B cell (primary cell): Measurements from ENCODE around the gene PLEKHJ1. TPM values are rescaled to one million over a fixed set of nuclear protein-coding genes. Genes with fewer than 3 reads are reported as not detected.

Experiments
- ATAC-seq: fragments of 200-7000 bp; cut with Tn5 transposase; one replicate; pipeline ENCODE4 v1.10.0; 2021; ENCODE audit warnings: low read depth, mild to moderate bottlenecking, moderate number of reproducible peaks, moderate library complexity
- CTCF ChIA-PET: fragments of 350-600 bp; sonication (Branson Sonifier 250); formaldehyde crosslinking; loops from one replicate; lab custom pipeline; 2021; ENCODE audit warnings: antibody characterized with exemption, inconsistent platforms; lab: Charles Lee
- POLR2A ChIA-PET: fragments of 350-600 bp; sonication (Branson Sonifier 250); formaldehyde crosslinking; loops from one replicate; lab custom pipeline; 2021; ENCODE audit warnings: antibody characterized with exemption; lab: Charles Lee
- DNase-seq: peaks from one replicate; pipeline ENCODE4 v3.0.0; 2013
- H2AFZ ChIP-seq: 2 replicates; pipeline ENCODE4 v1.6.1; 2012; ENCODE audit warnings: mild to moderate bottlenecking, low read depth, low read length; ENCODE audit not compliant: insufficient read depth, poor library complexity, severe bottlenecking
- H3K27ac ChIP-seq, 2 donors: 1 replicate in 1 of 2; 2 replicates in 1 of 2; pipeline ENCODE4 v1.5.1; 2012 to 2013; ENCODE audit warnings: low read length in 2 of 2, mild to moderate bottlenecking in 2 of 2, moderate library complexity in 1 of 2
- H3K27me3 ChIP-seq, 4 experiments: fragments of 200-600 bp in 1 of 4; sonication (generic) in 1 of 4; replicated peaks in 1 of 4; 1 replicate in 2 of 4; 2 replicates in 2 of 4; pipeline versions ENCODE4 v1.6.1 to v1.7.0; 2013 to 2016; ENCODE audit warnings: low read length in 3 of 4, mild to moderate bottlenecking in 2 of 4, mixed read lengths in 1 of 4, moderate library complexity in 1 of 4; ENCODE audit not compliant: insufficient read depth in 4 of 4, control insufficient read depth in 3 of 4; ENCODE audit errors: control extremely low read depth in 1 of 4
- H3K36me3 ChIP-seq, 2 experiments: replicated peaks in 1 of 2; 1 replicate in 1 of 2; 2 replicates in 1 of 2; pipeline versions ENCODE4 v1.6.1 to v1.7.1; 2013; ENCODE audit warnings: low read length in 1 of 2; ENCODE audit not compliant: insufficient read depth in 2 of 2, control insufficient read depth in 1 of 2; ENCODE audit errors: control extremely low read depth in 1 of 2, extremely low read depth in 1 of 2
- H3K4me1 ChIP-seq, 2 donors: fragments of 200-600 bp in 1 of 2; sonication (generic) in 1 of 2; 1 replicate in 1 of 2; 2 replicates in 1 of 2; pipeline versions ENCODE4 v1.5.1 to v1.6.1; 2013 to 2017; ENCODE audit warnings: low read length in 2 of 2; ENCODE audit not compliant: control insufficient read depth in 2 of 2, insufficient read depth in 2 of 2
- H3K4me2 ChIP-seq: replicated peaks from 2 replicates; pipeline ENCODE3; 2012; ENCODE audit warnings: mild to moderate bottlenecking, low read depth, low read length; ENCODE audit not compliant: poor library complexity, severe bottlenecking
- H3K4me3 ChIP-seq, 5 experiments: fragments of 200-600 bp in 1 of 5; sonication (generic) in 1 of 5; 1 replicate in 3 of 5; 2 replicates in 2 of 5; pipeline versions ENCODE4 v1.5.1 to v1.7.0; 2011 to 2016; ENCODE audit warnings: low read length in 4 of 5, mild to moderate bottlenecking in 4 of 5, low read depth in 2 of 5, control low read depth in 1 of 5, moderate library complexity in 1 of 5; ENCODE audit not compliant: insufficient read depth in 1 of 5; ENCODE audit errors: control extremely low read depth in 1 of 5, extremely low read depth in 1 of 5
- H3K79me2 ChIP-seq: fragments of 200-600 bp; sonication (generic); one replicate; pipeline ENCODE4 v1.6.0; 2016; ENCODE audit warnings: low read length; ENCODE audit not compliant: control insufficient read depth, insufficient read depth
- H3K9ac ChIP-seq: fragments of 200-600 bp; sonication (generic); 2 replicates; pipeline ENCODE4 v1.6.1; 2017; ENCODE audit warnings: mild to moderate bottlenecking, low read length, moderate library complexity
- H3K9me3 ChIP-seq, 3 donors: one replicate each; pipeline versions ENCODE4 v1.6.1 to v1.7.1; 2013; ENCODE audit warnings: low read length in 2 of 3; ENCODE audit not compliant: control insufficient read depth in 2 of 3, insufficient read depth in 1 of 3; ENCODE audit errors: control extremely low read depth in 1 of 3
- H4K20me1 ChIP-seq: 2 replicates; pipeline ENCODE4 v1.6.0; 2012; ENCODE audit warnings: mild to moderate bottlenecking, low read length; ENCODE audit not compliant: insufficient read depth, control insufficient read depth, poor library complexity, severe bottlenecking
- H3K27ac Mint-ChIP-seq: one replicate; pipeline ENCODE4 v1.8.0; 2021; ENCODE audit warnings: mixed read lengths
- H3K27me3 Mint-ChIP-seq: one replicate; pipeline ENCODE4 v1.8.0; 2021; ENCODE audit warnings: mixed read lengths
- H3K4me1 Mint-ChIP-seq: one replicate; pipeline ENCODE4 v1.8.0; 2021; ENCODE audit warnings: mixed read lengths
- H3K4me3 Mint-ChIP-seq: one replicate; pipeline ENCODE4 v1.8.0; 2021; ENCODE audit warnings: mixed read lengths
- H3K9me3 Mint-ChIP-seq: one replicate; pipeline ENCODE4 v1.8.0; 2022; ENCODE audit warnings: mixed read lengths; ENCODE audit not compliant: insufficient read depth
- CTCF ChIP-seq: fragments of 200-600 bp; IDR thresholded peaks from one replicate; pipeline ENCODE4 v1.8.0; 2022; ENCODE audit warnings: antibody characterized with exemption, mild to moderate bottlenecking
- EZH2 ChIP-seq: IDR thresholded peaks from 2 replicates; pipeline ENCODE4 v1.6.1; 2012; ENCODE audit warnings: borderline replicate concordance, low read depth, mild to moderate bottlenecking, moderate library complexity, low read length; ENCODE audit not compliant: insufficient read depth, poor library complexity, severe bottlenecking
- WGBS: methylation state at CpG from one replicate; pipeline ENCODE4 v1.1.5; 2013; ENCODE audit warnings: missing lambda C conversion rate; ENCODE audit not compliant: insufficient coverage; 5-methylcytosine and 5-hydroxymethylcytosine counted together
- intact Hi-C: fragments of 100-400 bp; cut with micrococcal nuclease; formaldehyde crosslinking; loops from one replicate; pipeline ENCODE4 v1.10.0; 2022
- polyA plus RNA-seq: library from polyadenylated mRNA; depleted of rRNA; stranded (reverse); fragments of >200 nt; gene quantifications from 2 replicates; pipeline ENCODE4 v1.2.3, GENCODE V29; 2012
- total RNA-seq, 2 donors: library from RNA; stranded (reverse); fragments of 120-200 nt in 1 of 2; gene quantifications; 1 replicate in 1 of 2; 2 replicates in 1 of 2; pipeline versions ENCODE4 v1.2.3 to v1.2.4, GENCODE V29; 2013 to 2022

The PLEKHJ1 gene
- total and polyA plus RNA-seq, 2 donors (not counting 1 experiment from before 2014, with no cell fraction given): 86.7 to 117 TPM

- ChIA-PET CTCF (no interaction called here), POLR2A (interaction anchor here (0.6 kb wide), 1 partner anchor 81 kb away, joined by 3 read pairs; the partner anchor contains the start of gene AP3D1)
- no peak for TF ChIP-seq CTCF
- no peak for TF ChIP-seq EZH2
- no peak for ATAC-seq
- H2AFZ ChIP-seq: no peak overlapping the region
- H3K36me3 ChIP-seq: peaks cover 0 to 55% of the 10 kb centered on the region in 2 experiments
- Mint-ChIP-seq H3K27ac (peak overlapping the region; percentile 37), H3K27me3 (no peaks in the 10 kb centered on the region), H3K4me3 (no peak overlapping the region), H3K4me1 (peaks cover 32% of the 10 kb centered on the region), H3K9me3 (no peaks in the 10 kb centered on the region)
- H3K4me3 ChIP-seq: no peak overlapping the region
- H3K79me2 ChIP-seq: peaks cover 64% of the 10 kb centered on the region
- H3K4me2 ChIP-seq: no peak overlapping the region
- 93% methylated on average over 18 of the region's 21 CpGs for WGBS
- intact Hi-C loops: no loop called here
- peaks cover 11 to 35% of the 10 kb centered on the region in 2 donors for H3K4me1 ChIP-seq
- H3K9ac ChIP-seq: no peak overlapping the region
- no peaks in the 10 kb centered on the region for H3K27me3 ChIP-seq
- no peak overlapping the region for H3K27ac ChIP-seq
- no peaks in the 10 kb centered on the region for H3K9me3 ChIP-seq
- no peak for DNase-seq
- peaks cover 74% of the 10 kb centered on the region for H4K20me1 ChIP-seq
These were observed 4.4 kb downstream of the PLEKHJ1 start for GRCh38 chr19:2231621-2232221.

- POLR2A ChIA-PET: interaction anchor here (0.5 to 0.6 kb wide), 4 partner anchors 77 to 170 kb away, joined by 3 to 7 read pairs (median 5); partner anchors contain the start of gene AP3D1
- intact Hi-C loops: no loop called here
- no peak overlapping the region for H3K9ac ChIP-seq
These were observed 5.2 kb downstream of the PLEKHJ1 start for GRCh38 chr19:2230807-2231533.

More at GRCh38 chr19:2230807-2231533, 5.2 kb downstream of the PLEKHJ1 start:
- Histone ChIP-seq H3K36me3 (peaks cover 0 to 58% of the 10 kb centered on the region in 2 experiments), H3K27me3 (no peaks in the 10 kb centered on the region), H3K4me3 (no peak overlapping the region), H2AFZ (no peak overlapping the region), H3K4me1 (peaks cover 11 to 35% of the 10 kb centered on the region in 2 donors), H3K79me2 (peaks cover 62% of the 10 kb centered on the region), H4K20me1 (peaks cover 73% of the 10 kb centered on the region), H3K27ac (no peak overlapping the region), H3K4me2 (no peak overlapping the region), H3K9me3 (no peaks in the 10 kb centered on the region)
- WGBS: 96% methylated on average over 9 of the region's 12 CpGs
- DNase-seq (no peak), ATAC-seq (no peak)
- Mint-ChIP-seq H3K9me3 (no peaks in the 10 kb centered on the region), H3K27me3 (no peaks in the 10 kb centered on the region), H3K4me1 (peaks cover 27% of the 10 kb centered on the region), H3K4me3 (no peak overlapping the region), H3K27ac (peak overlapping the region; percentile 37)
- CTCF ChIA-PET: no interaction called here
- TF ChIP-seq EZH2 (no peak), CTCF (no peak)
